GM23338 (cell line): ENCODE results near the gene INTU. TPM values are rescaled to one million over a fixed set of nuclear protein-coding genes. Genes with fewer than 3 reads are reported as not detected.

Experiments
- JUNB ChIP-seq: IDR thresholded peaks from one replicate; pipeline ENCODE4 v1.6.1; 2016; ENCODE audit warnings: antibody characterized with exemption; ENCODE audit not compliant: unreplicated experiment
- POLR2AphosphoS5 ChIP-seq: IDR thresholded peaks from 2 replicates; pipeline ENCODE4 v1.6.1; 2016; ENCODE audit warnings: antibody characterized with exemption, low read depth
- ZNF114 ChIP-seq: fragments of 250-450 bp; sonication (Bioruptor Pico); IDR thresholded peaks from 2 replicates; pipeline ENCODE4 v1.5.0; 2020; ENCODE audit warnings: mild to moderate bottlenecking, moderate library complexity
- ZNF331 ChIP-seq: fragments of 250-450 bp; sonication (Bioruptor Pico); IDR thresholded peaks from 2 replicates; pipeline ENCODE4 v1.5.0; 2020; ENCODE audit warnings: low read depth, mild to moderate bottlenecking, moderate library complexity
- ZNF462 ChIP-seq: fragments of 250-450 bp; sonication (Bioruptor Pico); IDR thresholded peaks from 2 replicates; pipeline ENCODE4 v1.5.0; 2020; ENCODE audit warnings: mild to moderate bottlenecking, moderate library complexity
- polyA plus RNA-seq: library from polyadenylated mRNA; unstranded; fragments of >200 nt; fragmentation: Nextera tagmentation; extraction: Ambion mirVana; gene quantifications from 2 replicates; pipeline ENCODE4 v1.2.1, GENCODE V29; 2016
- total RNA-seq: library from RNA; depleted of rRNA; stranded (reverse); fragments of >200 nt; shearing (Covaris generic); gene quantifications from 2 replicates; pipeline ENCODE4 v1.2.3, GENCODE V29; 2014; rRNA removed
- TF ChIP-seq, protein P1 (sequence below): IDR thresholded peaks from 2 replicates; pipeline ENCODE4 v1.6.1; 2016; ENCODE audit warnings: antibody characterized with exemption

INTU gene
- total and polyA plus RNA-seq, 2 experiments from 2014 or later: 10.3 to 16.6 TPM

- TF ChIP-seq ZNF462 (CRISPR knock-in tag) (no peak), POLR2AphosphoS5 (no peak), ZNF331 (CRISPR knock-in tag) (no peak), JUNB (no peak), ZNF114 (CRISPR knock-in tag) (no peak)
- TF ChIP-seq, protein P1, sequence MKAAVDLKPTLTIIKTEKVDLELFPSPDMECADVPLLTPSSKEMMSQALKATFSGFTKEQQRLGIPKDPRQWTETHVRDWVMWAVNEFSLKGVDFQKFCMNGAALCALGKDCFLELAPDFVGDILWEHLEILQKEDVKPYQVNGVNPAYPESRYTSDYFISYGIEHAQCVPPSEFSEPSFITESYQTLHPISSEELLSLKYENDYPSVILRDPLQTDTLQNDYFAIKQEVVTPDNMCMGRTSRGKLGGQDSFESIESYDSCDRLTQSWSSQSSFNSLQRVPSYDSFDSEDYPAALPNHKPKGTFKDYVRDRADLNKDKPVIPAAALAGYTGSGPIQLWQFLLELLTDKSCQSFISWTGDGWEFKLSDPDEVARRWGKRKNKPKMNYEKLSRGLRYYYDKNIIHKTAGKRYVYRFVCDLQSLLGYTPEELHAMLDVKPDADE: no peak
Measured at GRCh38 chr4:127775843-127776242, 143.1 kb downstream of the INTU start (continued).

Other genes with a start within 250 kb of the INTU start
- gene SLC25A31, start 97.4 kb downstream of the INTU start, total RNA-seq: not detected in 2 replicates
- gene SLC25A31, start 97.4 kb downstream of the INTU start, polyA plus RNA-seq: not detected in 2 replicates
- gene HSPA4L, start 149.4 kb downstream of the INTU start, total RNA-seq: 4.2 and 6.6 TPM in 2 replicates
- gene HSPA4L, start 149.4 kb downstream of the INTU start, polyA plus RNA-seq: 3.0 and 3.5 TPM in 2 replicates
- gene PLK4, start 247.9 kb downstream of the INTU start, total RNA-seq: 37.3 and 38.7 TPM in 2 replicates
- 18.4 and 25.5 TPM in 2 replicates for gene PLK4, start 247.9 kb downstream of the INTU start, polyA plus RNA-seq